Measurements from ENCODE around the gene TFAP2B. TPM values are rescaled to one million over a fixed set of nuclear protein-coding genes. Genes with fewer than 3 reads are reported as not detected.

The TFAP2B gene
- polyA plus RNA-seq, 1 donor = not detected

DNA sequence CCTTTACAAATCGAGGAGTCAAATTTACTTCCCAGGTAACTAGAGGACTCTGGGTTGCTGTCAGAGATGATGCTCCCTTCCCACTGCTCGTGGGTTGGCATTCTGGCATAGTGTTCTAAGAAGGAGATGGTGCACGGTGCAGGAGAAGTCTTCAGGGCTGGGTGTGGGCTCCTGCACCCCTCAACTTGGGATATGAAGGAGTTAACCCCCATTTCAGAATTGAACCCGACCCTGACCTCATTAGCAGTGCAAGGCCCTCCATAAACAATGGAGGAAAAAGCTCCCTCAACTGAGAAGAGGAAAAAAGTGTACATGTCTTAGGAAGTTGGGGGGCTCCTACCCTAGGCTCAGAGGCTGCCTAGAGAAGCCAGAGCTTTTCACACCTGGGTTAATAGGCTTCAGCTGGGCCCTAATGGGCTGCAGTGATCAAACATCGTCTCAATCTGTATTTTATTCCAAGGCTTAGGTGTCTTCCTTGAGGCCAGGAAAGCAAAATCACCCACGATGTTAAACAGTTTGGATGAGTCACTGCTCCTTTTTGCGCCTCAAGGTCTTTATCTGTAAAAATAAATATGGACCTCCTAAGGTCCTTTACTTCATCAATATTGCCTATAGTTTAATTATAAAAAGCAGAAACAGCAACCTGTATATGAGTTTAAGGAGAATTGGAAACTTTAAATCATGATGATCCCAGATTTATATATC, 29.4 kb downstream of the TFAP2B start:
- H3K9me3 ChIP-seq (ENCODE audit: control insufficient read depth, low read depth, low read length) = peaks cover 4% of the 10 kb centered on the region
- WGBS (ENCODE audit: insufficient coverage, low lambda C conversion rate) = no CpG with 5 or more reads among the region's 7 CpGs
- H3K27ac ChIP-seq (ENCODE audit: low read length) = no peak overlapping the region
- no peak overlapping the region for H3K4me3 ChIP-seq (ENCODE audit: low read length)
- no peak for DNase-seq
- peaks cover 4% of the 10 kb centered on the region for H3K4me1 ChIP-seq (ENCODE audit: control insufficient read depth, insufficient read depth, low read length)
- H3K27me3 ChIP-seq (ENCODE audit: control insufficient read depth, insufficient read depth, low read length) = peaks cover 97% of the 10 kb centered on the region
- H3K36me3 ChIP-seq (ENCODE audit: control insufficient read depth, insufficient read depth, low read length) = no peaks in the 10 kb centered on the region

DNA sequence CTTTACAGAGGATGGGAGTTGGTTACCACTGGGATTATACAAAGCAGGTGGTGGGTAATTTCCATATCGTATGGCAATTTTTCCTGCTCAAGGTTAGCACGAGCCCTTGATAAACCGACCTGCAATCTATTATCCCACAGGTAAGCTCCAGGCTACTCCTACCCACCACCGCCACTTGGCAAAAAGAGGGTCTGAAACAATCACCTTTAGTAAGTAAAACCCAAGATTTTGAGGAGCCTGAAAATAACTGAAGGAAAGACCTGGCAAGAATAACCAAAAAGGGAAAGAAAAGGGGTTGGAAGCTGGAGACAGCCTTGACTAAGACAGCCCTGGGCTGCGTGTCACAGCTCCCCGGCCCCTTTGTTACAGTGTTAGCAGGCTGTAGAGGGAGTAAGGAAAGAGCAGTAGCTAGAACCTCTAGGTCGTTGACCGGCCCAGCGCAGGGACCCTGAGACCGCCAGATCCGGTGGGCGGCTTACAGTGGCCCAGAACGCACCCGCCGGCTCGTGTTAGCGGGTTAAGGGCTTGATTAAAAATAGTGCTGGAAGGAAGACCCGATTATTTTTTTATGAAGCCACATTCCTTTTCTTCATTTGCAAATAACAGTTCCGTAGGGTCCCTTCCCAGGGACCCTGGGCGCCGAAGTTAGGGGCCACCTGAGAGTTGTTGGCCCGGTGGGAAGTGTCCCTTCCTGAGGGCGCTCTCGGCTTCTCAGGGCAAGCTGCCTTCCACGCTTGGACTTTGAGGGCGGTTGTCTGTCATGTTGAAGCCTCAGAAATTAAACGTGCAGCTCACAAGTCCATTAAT, 30.5 kb downstream of the TFAP2B start:
- H3K27me3 ChIP-seq (ENCODE audit: control insufficient read depth, insufficient read depth, low read length) = peaks cover 93% of the 10 kb centered on the region
- peaks cover 4% of the 10 kb centered on the region for H3K4me1 ChIP-seq (ENCODE audit: control insufficient read depth, insufficient read depth, low read length)
- no peak overlapping the region for H3K27ac ChIP-seq (ENCODE audit: low read length)
- no peak overlapping the region for H3K4me3 ChIP-seq (ENCODE audit: low read length)
- 0% methylated on average over 1 of the region's 27 CpGs for WGBS (ENCODE audit: insufficient coverage, low lambda C conversion rate)
- H3K9me3 ChIP-seq (ENCODE audit: control insufficient read depth, low read depth, low read length) = peaks cover 2% of the 10 kb centered on the region
- H3K36me3 ChIP-seq (ENCODE audit: control insufficient read depth, insufficient read depth, low read length) = no peaks in the 10 kb centered on the region
- no peak for DNase-seq

DNA sequence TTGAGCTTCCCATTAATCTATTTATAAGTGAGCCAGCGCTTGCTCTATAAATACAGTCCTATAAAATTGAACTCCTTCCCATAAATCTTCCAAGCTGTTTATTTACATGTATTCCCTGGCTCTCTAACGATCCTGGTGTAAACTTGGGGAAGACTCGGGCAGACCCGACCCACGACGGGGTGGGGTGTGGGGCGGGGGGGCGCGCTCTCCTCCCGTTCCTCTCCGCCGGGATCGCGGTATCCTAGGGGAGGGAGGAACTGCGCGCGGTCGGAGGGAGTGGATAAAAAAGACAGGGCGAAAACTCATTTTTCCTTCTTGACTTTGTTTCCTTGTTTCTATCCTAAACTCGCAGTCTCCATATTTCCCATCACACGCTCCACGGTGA, 31.1 kb downstream of the TFAP2B start:
- WGBS (ENCODE audit: insufficient coverage, low lambda C conversion rate) = 4% methylated on average over 4 of the region's 22 CpGs
- no peak for DNase-seq
- Histone ChIP-seq H3K9me3 (ENCODE audit: control insufficient read depth, low read depth, low read length) (peaks cover 2% of the 10 kb centered on the region), H3K4me1 (ENCODE audit: control insufficient read depth, insufficient read depth, low read length) (peaks cover 4% of the 10 kb centered on the region), H3K27ac (ENCODE audit: low read length) (no peak overlapping the region), H3K36me3 (ENCODE audit: control insufficient read depth, insufficient read depth, low read length) (no peaks in the 10 kb centered on the region), H3K27me3 (ENCODE audit: control insufficient read depth, insufficient read depth, low read length) (peaks cover 89% of the 10 kb centered on the region), H3K4me3 (ENCODE audit: low read length) (no peak overlapping the region)

DNA sequence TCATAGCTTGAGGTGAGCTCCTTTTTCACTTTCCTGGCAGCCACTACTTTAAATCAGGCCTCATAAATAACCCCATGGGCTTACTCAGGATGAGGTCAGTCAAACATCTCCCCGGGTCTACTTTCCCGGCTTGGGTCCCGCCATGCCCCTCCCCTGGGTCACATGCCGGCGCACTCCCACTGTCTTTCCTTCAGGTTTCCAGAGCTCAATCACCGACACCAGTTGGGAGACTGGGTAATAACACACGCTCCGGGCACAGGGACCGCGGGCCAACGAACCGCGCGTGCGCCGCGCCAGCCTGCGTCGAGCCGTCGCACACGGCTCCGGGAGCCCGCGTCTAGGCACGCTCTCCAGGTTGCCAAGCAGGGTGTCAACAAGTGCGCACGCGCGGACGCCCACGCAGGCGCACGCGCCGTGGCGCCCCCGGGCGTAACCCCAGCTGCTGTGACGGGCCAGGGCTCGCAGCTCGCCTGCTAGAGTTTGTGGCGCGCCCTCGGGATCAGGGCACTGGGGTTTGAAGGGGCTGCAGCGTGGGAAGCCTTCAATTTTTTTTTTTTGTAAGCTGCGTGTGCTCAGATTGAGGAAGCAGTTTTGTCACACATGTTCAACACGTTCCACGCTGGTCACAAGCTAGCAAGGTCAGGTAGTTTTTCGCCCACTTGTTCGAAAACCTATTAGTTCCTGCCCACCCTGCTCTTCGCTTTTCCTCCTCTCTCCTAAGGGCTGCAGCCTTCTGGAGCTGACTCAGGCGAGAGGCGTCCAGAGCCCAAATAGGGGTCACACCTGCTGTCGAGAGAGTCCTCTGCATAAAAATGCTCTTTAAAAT, 31.8 kb downstream of the TFAP2B start:
- Histone ChIP-seq H3K27ac (ENCODE audit: low read length) (no peak overlapping the region), H3K4me3 (ENCODE audit: low read length) (no peak overlapping the region), H3K36me3 (ENCODE audit: control insufficient read depth, insufficient read depth, low read length) (no peaks in the 10 kb centered on the region), H3K4me1 (ENCODE audit: control insufficient read depth, insufficient read depth, low read length) (peaks cover 4% of the 10 kb centered on the region), H3K27me3 (ENCODE audit: control insufficient read depth, insufficient read depth, low read length) (peaks cover 84% of the 10 kb centered on the region), H3K9me3 (ENCODE audit: control insufficient read depth, low read depth, low read length) (peaks cover 2% of the 10 kb centered on the region)
- no CpG with 5 or more reads among the region's 55 CpGs for WGBS (ENCODE audit: insufficient coverage, low lambda C conversion rate)
- DNase-seq = peak in 1 of 2 donors; percentile 4

DNA sequence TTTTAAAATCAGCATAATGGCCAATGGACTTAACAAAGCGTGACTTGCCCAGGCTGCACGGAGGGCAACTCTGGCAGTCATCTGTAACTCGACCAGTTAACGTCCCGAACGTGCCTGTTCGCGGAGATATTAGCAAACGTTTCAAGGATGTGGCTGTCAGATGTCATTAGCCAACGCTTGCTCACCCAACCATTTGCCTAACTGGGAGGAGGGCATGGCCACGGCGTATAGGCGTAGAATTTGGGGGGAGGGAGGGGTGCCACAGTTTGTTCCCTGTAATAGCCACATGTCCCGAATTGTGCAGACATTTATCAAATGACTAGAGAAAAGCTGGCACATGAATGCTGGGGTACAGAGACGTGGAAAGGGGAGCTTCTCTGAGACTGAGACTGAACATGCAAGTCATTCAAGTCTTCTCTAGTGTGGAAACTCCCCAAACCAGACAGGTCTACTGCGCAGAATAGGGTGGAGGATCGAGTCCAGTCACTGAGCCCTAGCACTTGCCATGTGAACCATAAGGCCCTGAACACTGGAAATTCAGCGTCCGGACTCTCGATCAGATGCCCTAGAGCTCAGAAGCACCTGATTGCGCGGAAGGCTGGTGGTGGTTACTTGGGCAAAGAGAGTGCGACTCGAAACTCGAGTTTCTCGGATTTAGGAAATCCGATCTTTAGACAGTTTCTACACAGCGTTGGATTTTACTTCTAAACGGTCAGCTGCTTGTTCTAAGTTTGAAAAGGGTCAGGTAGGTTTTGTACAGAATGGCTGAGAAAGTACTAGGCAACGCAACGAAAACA, 32.6 kb downstream of the TFAP2B start:
- H3K36me3 ChIP-seq (ENCODE audit: control insufficient read depth, insufficient read depth, low read length) = no peaks in the 10 kb centered on the region
- no peak overlapping the region for H3K27ac ChIP-seq (ENCODE audit: low read length)
- H3K9me3 ChIP-seq (ENCODE audit: control insufficient read depth, low read depth, low read length) = peaks cover 2% of the 10 kb centered on the region
- H3K4me3 ChIP-seq (ENCODE audit: low read length) = no peak overlapping the region
- WGBS (ENCODE audit: insufficient coverage, low lambda C conversion rate) = no CpG with 5 or more reads among the region's 31 CpGs
- H3K4me1 ChIP-seq (ENCODE audit: control insufficient read depth, insufficient read depth, low read length) = peaks cover 4% of the 10 kb centered on the region
- H3K27me3 ChIP-seq (ENCODE audit: control insufficient read depth, insufficient read depth, low read length) = peaks cover 76% of the 10 kb centered on the region
- no peak for DNase-seq

DNA sequence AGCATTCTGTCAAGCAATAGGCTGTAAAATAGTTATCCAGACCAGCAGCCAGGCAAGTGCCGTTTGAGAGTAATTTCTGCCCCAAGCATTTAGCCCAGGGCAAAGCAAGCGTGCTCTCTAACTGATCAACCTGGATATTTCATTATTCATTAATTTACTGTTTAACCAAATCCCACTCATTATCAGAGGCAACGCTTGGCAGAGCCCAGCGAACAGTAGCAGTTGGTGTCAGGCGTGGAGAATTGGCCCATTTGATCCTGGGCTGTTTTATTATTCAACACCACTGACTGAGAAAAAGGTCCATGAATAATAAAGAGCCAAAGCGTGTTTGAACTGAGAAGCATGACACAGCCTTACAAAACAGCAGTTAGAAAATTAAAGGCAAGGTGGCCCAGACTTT, 35.3 kb downstream of the TFAP2B start:
- peaks cover 51% of the 10 kb centered on the region for H3K27me3 ChIP-seq (ENCODE audit: control insufficient read depth, insufficient read depth, low read length)
- WGBS (ENCODE audit: insufficient coverage, low lambda C conversion rate) = 33% methylated on average over 1 of the region's 6 CpGs

DNA sequence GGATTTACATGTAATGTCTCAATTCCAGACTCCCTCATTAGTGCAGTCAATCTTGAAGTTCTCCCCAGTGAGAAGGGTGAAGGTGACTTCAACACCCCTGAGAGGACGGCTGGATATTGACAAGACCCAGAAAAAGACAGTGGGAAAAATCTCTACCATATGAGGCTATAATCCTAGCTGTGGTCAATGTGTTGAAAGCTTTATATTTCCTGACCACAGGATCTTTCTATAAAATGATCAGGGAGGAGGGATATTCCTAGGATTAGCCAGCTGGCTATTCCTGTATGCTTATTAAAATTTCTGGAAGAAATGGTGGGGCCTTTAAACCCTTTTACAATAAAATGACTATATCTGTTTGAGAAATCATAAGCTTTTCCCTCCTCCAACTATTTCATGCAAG, 43.0 kb downstream of the TFAP2B start:
- H3K9me3 ChIP-seq (ENCODE audit: control insufficient read depth, low read depth, low read length) = no peaks in the 10 kb centered on the region
- no CpG with 5 or more reads among the region's 1 CpG for WGBS (ENCODE audit: insufficient coverage, low lambda C conversion rate)
- H3K36me3 ChIP-seq (ENCODE audit: control insufficient read depth, insufficient read depth, low read length) = no peaks in the 10 kb centered on the region
- no peak overlapping the region for H3K4me3 ChIP-seq (ENCODE audit: low read length)
- H3K27ac ChIP-seq (ENCODE audit: low read length) = no peak overlapping the region
- no peaks in the 10 kb centered on the region for H3K4me1 ChIP-seq (ENCODE audit: control insufficient read depth, insufficient read depth, low read length)
- no peaks in the 10 kb centered on the region for H3K27me3 ChIP-seq (ENCODE audit: control insufficient read depth, insufficient read depth, low read length)
- no peak for DNase-seq

More for the DNA sequence above, 35.3 kb downstream of the TFAP2B start:
- Histone ChIP-seq H3K9me3 (ENCODE audit: control insufficient read depth, low read depth, low read length) (peaks cover 2% of the 10 kb centered on the region), H3K4me1 (ENCODE audit: control insufficient read depth, insufficient read depth, low read length) (peaks cover 4% of the 10 kb centered on the region), H3K4me3 (ENCODE audit: low read length) (no peak overlapping the region), H3K36me3 (ENCODE audit: control insufficient read depth, insufficient read depth, low read length) (no peaks in the 10 kb centered on the region), H3K27ac (ENCODE audit: low read length) (no peak overlapping the region)
- no peak for DNase-seq

DNA sequence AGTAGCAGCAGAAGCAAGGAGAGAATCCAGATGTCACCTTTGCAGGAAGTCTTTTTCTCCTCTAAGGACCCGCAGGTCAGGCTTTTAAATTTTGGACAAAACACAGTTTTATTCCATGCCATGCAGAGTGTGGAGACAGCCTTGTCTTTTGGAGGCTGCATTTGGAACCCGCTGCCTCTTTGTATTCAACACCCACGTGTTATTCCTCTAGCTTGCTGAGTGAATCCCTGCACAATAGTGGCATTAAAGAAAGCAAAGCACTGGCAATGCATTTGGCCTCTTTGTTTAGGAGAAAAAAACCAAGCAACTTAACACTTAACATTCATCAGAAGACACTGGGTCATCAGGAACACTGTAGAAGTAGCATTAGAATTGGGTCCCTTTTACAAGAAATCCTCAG, 43.5 kb downstream of the TFAP2B start:
- 75% methylated on average over 2 of the region's 3 CpGs for WGBS (ENCODE audit: insufficient coverage, low lambda C conversion rate)
- no peak overlapping the region for H3K4me3 ChIP-seq (ENCODE audit: low read length)
- DNase-seq = no peak
- H3K27ac ChIP-seq (ENCODE audit: low read length) = no peak overlapping the region
- H3K4me1 ChIP-seq (ENCODE audit: control insufficient read depth, insufficient read depth, low read length) = no peaks in the 10 kb centered on the region
- H3K27me3 ChIP-seq (ENCODE audit: control insufficient read depth, insufficient read depth, low read length) = no peaks in the 10 kb centered on the region
- no peaks in the 10 kb centered on the region for H3K36me3 ChIP-seq (ENCODE audit: control insufficient read depth, insufficient read depth, low read length)
- no peaks in the 10 kb centered on the region for H3K9me3 ChIP-seq (ENCODE audit: control insufficient read depth, low read depth, low read length)

DNA sequence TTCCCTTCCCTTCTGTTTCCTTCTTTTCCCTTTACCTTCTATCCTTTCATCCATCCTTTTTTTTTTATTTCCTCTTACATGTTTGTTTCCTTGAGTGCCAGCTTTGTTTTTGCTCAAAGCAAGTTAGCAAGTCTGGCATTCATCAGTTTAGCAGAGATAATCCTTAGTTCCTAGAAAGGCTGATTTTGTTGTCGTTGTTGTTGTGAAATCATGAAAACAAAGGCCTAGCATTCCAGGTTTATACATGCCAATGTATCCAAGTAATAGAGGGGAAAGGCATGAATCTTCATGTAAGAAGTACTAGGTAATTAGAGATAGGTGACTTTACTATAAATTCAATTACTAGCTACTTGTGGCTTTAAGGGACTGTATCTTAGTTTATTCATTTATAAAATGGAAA, 45.9 kb downstream of the TFAP2B start:
- H3K4me1 ChIP-seq (ENCODE audit: control insufficient read depth, insufficient read depth, low read length) = no peaks in the 10 kb centered on the region
- WGBS (ENCODE audit: insufficient coverage, low lambda C conversion rate) = no CpG with 5 or more reads among the region's 1 CpG
- no peak for DNase-seq
- no peaks in the 10 kb centered on the region for H3K27me3 ChIP-seq (ENCODE audit: control insufficient read depth, insufficient read depth, low read length)
- H3K9me3 ChIP-seq (ENCODE audit: control insufficient read depth, low read depth, low read length) = no peaks in the 10 kb centered on the region
- H3K36me3 ChIP-seq (ENCODE audit: control insufficient read depth, insufficient read depth, low read length) = no peaks in the 10 kb centered on the region
- H3K27ac ChIP-seq (ENCODE audit: low read length) = no peak overlapping the region
- no peak overlapping the region for H3K4me3 ChIP-seq (ENCODE audit: low read length)

DNA sequence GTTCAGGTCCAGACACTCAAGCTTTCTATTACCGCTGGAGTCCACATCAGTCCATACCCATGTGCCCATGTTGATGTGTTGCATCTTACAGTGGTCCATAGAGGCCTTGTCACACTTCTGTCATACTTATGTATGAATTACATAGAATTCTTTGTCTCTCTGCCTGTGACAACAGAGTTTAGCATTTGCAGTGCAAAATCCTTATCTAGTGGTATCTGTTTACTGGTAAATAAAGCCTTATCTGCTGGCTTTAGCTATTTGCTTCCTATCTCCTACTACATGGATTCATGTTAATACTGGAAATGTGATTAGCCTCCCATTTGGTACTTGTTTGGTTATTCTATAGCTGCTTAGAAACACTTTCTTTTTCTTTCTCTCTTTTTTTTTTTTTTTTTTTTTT, 49.8 kb downstream of the TFAP2B start:
- no peaks in the 10 kb centered on the region for H3K36me3 ChIP-seq (ENCODE audit: control insufficient read depth, insufficient read depth, low read length)
- H3K27me3 ChIP-seq (ENCODE audit: control insufficient read depth, insufficient read depth, low read length) = no peaks in the 10 kb centered on the region

More for the DNA sequence above, 49.8 kb downstream of the TFAP2B start:
- DNase-seq = no peak
- Histone ChIP-seq H3K9me3 (ENCODE audit: control insufficient read depth, low read depth, low read length) (no peaks in the 10 kb centered on the region), H3K27ac (ENCODE audit: low read length) (no peak overlapping the region), H3K4me1 (ENCODE audit: control insufficient read depth, insufficient read depth, low read length) (no peaks in the 10 kb centered on the region), H3K4me3 (ENCODE audit: low read length) (no peak overlapping the region)
- no CpG with 5 or more reads among the region's 1 CpG for WGBS (ENCODE audit: insufficient coverage, low lambda C conversion rate)

Data from large intestine (tissue), 3 donors.